ENCODE measurements around the gene FN1. TPM values are rescaled to one million over a fixed set of nuclear protein-coding genes. Genes with fewer than 3 reads are reported as not detected.

FN1 gene
- total and polyA plus RNA-seq, 12 donors: 44.6 to 322 (median 110) TPM

DNA sequence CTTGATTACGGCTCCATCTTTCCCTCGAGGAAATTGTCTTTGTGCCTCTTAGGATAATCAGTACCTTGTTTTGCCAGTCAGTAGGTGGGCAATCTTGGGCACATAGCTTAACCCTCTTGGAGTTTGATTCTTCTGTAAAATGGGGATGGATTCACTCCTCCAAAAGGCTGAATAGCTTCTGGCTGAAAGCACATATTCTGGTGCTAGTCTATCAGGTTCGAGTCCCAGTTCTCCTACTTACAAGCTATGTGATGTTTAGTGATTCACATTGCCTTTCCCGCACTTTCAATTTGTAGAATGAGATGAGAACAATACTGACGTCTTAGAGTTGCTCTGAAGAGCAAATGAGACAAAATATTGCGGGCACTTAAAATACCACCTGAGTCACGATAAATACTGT lies 80.1 kb downstream of the FN1 start:
- WGBS, 4 donors: 94 to 97% (median 96%) methylated on average over 7 of the region's 7 CpGs
- no peaks in the 10 kb centered on the region for H3K9me3 ChIP-seq (replicated peaks in 1 of 3)
- TF ChIP-seq, protein P1, sequence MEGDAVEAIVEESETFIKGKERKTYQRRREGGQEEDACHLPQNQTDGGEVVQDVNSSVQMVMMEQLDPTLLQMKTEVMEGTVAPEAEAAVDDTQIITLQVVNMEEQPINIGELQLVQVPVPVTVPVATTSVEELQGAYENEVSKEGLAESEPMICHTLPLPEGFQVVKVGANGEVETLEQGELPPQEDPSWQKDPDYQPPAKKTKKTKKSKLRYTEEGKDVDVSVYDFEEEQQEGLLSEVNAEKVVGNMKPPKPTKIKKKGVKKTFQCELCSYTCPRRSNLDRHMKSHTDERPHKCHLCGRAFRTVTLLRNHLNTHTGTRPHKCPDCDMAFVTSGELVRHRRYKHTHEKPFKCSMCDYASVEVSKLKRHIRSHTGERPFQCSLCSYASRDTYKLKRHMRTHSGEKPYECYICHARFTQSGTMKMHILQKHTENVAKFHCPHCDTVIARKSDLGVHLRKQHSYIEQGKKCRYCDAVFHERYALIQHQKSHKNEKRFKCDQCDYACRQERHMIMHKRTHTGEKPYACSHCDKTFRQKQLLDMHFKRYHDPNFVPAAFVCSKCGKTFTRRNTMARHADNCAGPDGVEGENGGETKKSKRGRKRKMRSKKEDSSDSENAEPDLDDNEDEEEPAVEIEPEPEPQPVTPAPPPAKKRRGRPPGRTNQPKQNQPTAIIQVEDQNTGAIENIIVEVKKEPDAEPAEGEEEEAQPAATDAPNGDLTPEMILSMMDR (IDR thresholded peaks at IDR 0.05): no peak
- TF ChIP-seq POLR2A (IDR thresholded peaks at IDR 0.05): no peak
- no peak for DNase-seq
- H3K36me3 ChIP-seq (replicated peaks in 1 of 2): no peaks in the 10 kb centered on the region
- intact Hi-C loops (cut with DNase I): no loop called here
- no peak overlapping the region for H3K27ac ChIP-seq
- H3K27me3 ChIP-seq: no peaks in the 10 kb centered on the region
- H3K4me1 ChIP-seq (replicated peaks in 1 of 2): no peaks in the 10 kb centered on the region
- no peak overlapping the region for H3K4me3 ChIP-seq

DNA sequence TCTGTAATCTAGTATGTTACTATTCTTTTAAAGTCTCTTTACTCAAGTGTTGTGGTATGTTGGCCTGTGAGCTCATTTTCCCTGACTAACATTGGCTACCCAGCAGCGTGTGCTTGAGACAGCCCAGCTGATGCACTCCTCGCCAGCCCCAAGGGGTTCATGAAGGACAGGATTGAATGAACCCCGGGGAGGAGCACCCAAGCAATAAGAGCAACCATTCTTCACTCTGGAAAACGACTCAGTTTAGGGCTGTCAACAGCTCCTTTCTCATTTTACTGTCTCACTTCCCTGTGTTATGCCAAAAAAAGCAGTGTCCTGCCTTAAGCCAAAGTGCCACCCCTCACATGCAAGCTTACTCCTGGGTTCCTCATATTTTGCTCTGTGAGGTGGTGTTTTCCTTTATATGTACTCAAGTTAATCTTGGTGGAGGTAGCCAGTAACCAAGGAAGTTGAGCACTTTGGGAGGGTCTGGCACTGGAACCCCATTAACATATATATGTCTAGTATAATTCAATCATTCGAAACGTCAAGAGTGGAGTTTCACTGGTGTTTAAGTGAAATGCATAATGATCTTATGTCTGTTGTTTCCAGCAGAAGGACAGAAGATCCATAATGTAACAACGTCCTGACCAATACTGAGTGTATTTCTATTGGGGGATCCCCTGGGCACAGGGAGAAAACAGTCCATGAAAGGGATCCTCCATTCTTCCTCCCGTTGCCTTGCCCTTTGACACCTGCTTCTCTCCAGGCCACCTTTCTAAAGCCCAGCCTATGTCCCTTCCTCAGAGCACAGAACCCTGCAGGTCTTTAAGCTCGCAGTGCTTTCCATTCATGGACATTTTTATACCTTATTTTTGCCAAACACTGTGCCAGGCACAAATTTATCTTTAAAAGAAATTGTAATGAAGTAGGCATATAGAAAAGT lies 80.8 kb downstream of the FN1 start:
- 86 to 90% (median 87%) methylated on average over 9 of the region's 9 CpGs for WGBS, 4 donors
- Histone ChIP-seq H3K27ac (no peak overlapping the region), H3K4me3 (no peak overlapping the region), H3K36me3 (replicated peaks in 1 of 2) (no peaks in the 10 kb centered on the region), H3K4me1 (replicated peaks in 1 of 2) (no peaks in the 10 kb centered on the region), H3K27me3 (no peaks in the 10 kb centered on the region), H3K9me3 (replicated peaks in 1 of 3) (no peaks in the 10 kb centered on the region)
- intact Hi-C loops (cut with DNase I): no loop called here
- no peak for DNase-seq
- TF ChIP-seq, protein P1 (IDR thresholded peaks at IDR 0.05): no peak
- no peak for TF ChIP-seq POLR2A (IDR thresholded peaks at IDR 0.05)

DNA sequence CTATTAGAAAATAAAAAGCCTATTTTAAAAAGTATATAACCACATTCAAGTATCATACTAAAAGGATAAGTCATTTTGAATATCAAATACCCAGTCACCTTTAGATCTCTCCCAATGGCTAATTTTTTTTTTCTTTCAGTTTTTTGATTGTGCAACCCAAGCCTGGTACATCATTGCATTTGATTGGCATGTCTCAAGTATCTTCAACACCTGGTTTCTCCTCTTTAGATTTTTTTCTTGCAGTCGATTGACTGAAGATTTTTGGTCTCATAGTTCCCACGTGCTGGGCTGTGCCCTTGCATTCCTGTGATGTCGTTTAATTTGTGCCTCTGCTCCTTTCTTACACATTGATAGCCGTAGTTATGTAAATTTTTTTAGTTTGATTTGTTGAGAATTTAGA lies 83.3 kb downstream of the FN1 start:
- WGBS, 4 donors: 47 to 79% (median 64%) methylated on average over 4 of the region's 4 CpGs
- Histone ChIP-seq H3K36me3 (replicated peaks in 1 of 2) (peaks cover 0 to 19% of the 10 kb centered on the region in 2 donors), H3K4me1 (replicated peaks in 1 of 2) (no peaks in the 10 kb centered on the region), H3K27ac (no peak overlapping the region), H3K4me3 (no peak overlapping the region), H3K27me3 (no peaks in the 10 kb centered on the region), H3K9me3 (replicated peaks in 1 of 3) (no peaks in the 10 kb centered on the region)
- no peak for DNase-seq
- no peak for TF ChIP-seq POLR2A (IDR thresholded peaks at IDR 0.05)
- TF ChIP-seq, protein P1 (IDR thresholded peaks at IDR 0.05): no peak
- intact Hi-C loops (cut with DNase I): no loop called here

DNA sequence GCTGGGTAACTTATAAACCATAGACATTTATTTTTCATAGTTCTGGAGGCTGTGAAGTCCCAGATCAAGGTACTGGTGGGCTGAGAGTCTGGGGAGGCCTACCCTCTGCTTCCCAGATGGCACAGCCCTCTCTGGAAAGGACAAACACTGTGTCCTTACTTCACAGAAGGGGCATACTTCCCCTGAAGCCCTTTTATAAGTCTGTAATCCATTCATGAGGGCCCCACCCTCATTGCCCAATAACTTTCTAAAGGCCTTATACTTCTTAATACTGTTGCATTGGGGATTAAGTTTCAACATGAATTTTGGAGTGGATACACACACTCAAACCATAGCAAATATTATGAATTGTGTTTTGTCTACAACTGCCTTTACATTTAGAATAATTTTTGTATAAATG lies 88.0 kb downstream of the FN1 start:
- no peak overlapping the region for H3K4me3 ChIP-seq
- no peaks in the 10 kb centered on the region for H3K9me3 ChIP-seq (replicated peaks in 1 of 3)
- intact Hi-C loops (cut with DNase I): no loop called here
- no peak for DNase-seq
- TF ChIP-seq, protein P1 (IDR thresholded peaks at IDR 0.05): no peak
- TF ChIP-seq POLR2A (IDR thresholded peaks at IDR 0.05): no peak
- no peaks in the 10 kb centered on the region for H3K27me3 ChIP-seq
- no peak overlapping the region for H3K27ac ChIP-seq
- peaks cover 0 to 51% of the 10 kb centered on the region in 2 donors for H3K36me3 ChIP-seq (replicated peaks in 1 of 2)
- no peaks in the 10 kb centered on the region for H3K4me1 ChIP-seq (replicated peaks in 1 of 2)
